ENCODE results near the gene CFAP90. TPM values are rescaled to one million over a fixed set of nuclear protein-coding genes. Genes with fewer than 3 reads are reported as not detected.

The CFAP90 gene
- total and polyA plus RNA-seq, 2 experiments from 2014 or later, result 0.83 TPM; not detected in 1

DNA sequence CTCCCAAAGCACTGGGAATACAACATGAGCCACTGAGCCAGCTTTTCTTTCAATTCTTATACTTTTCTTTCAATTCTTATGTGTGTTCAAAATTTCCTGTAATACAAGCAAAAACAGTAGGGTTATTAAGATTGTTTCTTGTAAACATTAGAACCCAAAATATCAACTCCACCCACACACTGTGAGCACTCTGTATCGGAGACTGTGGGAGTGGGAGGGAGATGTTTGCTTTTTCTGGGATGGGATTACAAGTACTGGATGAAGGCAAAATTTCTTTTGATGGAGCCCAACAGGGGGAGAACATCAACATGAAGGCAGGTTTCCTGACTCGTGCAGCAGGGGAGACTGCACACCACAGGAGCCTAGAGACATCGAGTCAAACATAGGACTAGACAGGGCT, 4.7 kb upstream of the CFAP90 start:
- Histone ChIP-seq H3K9me3 (ENCODE audit: low read depth) (no peaks in the 10 kb centered on the region), H3K4me3 (no peak overlapping the region), H3K27ac (no peak overlapping the region), H3K36me3 (peaks cover 11% of the 10 kb centered on the region), H3K4me1 (ENCODE audit: low read depth) (no peaks in the 10 kb centered on the region), H3K27me3 (no peaks in the 10 kb centered on the region)
- no peak for DNase-seq (ENCODE audit: low read depth in 1 of 2, low spot score in 1 of 2)
- TF ChIP-seq, protein P1, sequence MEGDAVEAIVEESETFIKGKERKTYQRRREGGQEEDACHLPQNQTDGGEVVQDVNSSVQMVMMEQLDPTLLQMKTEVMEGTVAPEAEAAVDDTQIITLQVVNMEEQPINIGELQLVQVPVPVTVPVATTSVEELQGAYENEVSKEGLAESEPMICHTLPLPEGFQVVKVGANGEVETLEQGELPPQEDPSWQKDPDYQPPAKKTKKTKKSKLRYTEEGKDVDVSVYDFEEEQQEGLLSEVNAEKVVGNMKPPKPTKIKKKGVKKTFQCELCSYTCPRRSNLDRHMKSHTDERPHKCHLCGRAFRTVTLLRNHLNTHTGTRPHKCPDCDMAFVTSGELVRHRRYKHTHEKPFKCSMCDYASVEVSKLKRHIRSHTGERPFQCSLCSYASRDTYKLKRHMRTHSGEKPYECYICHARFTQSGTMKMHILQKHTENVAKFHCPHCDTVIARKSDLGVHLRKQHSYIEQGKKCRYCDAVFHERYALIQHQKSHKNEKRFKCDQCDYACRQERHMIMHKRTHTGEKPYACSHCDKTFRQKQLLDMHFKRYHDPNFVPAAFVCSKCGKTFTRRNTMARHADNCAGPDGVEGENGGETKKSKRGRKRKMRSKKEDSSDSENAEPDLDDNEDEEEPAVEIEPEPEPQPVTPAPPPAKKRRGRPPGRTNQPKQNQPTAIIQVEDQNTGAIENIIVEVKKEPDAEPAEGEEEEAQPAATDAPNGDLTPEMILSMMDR (IDR thresholded peaks at IDR 0.05; ENCODE audit: low read depth, low read length), result no peak

DNA sequence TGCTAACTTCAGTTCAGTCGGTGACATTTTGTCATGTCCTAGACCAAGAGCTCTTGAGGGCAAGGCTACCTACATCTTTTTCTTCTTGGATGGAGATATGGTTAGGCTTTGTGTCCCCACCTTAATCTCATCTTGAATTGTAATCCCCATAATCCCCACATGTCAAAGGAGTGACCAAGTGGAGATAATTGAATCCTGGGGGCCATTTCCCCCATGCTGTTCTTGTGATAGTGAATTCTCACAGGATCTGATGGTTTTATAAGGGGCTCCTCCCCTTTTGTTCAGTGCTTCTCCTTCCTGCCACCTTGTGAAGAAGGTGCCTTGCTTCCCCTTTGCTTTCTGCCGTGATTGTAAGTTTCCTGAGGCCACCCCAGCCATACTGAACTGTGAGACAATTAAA, 2.1 kb upstream of the CFAP90 start:
- H3K27ac ChIP-seq, result no peak overlapping the region
- no peak for DNase-seq (ENCODE audit: low read depth in 1 of 2, low spot score in 1 of 2)
- H3K4me1 ChIP-seq (ENCODE audit: low read depth), result no peaks in the 10 kb centered on the region
- no peaks in the 10 kb centered on the region for H3K27me3 ChIP-seq
- no peaks in the 10 kb centered on the region for H3K9me3 ChIP-seq (ENCODE audit: low read depth)
- TF ChIP-seq, protein P1 (IDR thresholded peaks at IDR 0.05; ENCODE audit: low read depth, low read length), result no peak
- no peak overlapping the region for H3K4me3 ChIP-seq
- H3K36me3 ChIP-seq, result no peaks in the 10 kb centered on the region

DNA sequence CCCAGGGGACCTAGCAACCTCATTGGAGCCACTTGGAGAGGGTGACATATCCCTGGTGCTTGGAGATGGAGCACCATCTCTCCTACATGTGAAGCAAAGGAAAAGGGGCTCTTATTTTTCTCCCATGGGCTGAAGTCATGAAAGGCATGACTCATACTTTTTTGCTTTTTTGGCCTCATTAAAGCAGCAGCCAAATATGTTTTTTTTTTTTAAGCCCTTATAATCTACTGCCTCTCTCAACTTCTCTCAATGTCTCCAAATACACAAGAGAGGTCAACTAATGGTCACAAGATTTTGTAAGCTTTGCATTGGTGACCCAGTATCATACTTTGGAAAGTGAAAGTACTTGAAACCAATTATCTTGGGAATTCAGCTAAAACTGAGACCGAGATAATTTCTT, 1.6 kb upstream of the CFAP90 start:
- no peaks in the 10 kb centered on the region for H3K4me1 ChIP-seq (ENCODE audit: low read depth)

DNA sequence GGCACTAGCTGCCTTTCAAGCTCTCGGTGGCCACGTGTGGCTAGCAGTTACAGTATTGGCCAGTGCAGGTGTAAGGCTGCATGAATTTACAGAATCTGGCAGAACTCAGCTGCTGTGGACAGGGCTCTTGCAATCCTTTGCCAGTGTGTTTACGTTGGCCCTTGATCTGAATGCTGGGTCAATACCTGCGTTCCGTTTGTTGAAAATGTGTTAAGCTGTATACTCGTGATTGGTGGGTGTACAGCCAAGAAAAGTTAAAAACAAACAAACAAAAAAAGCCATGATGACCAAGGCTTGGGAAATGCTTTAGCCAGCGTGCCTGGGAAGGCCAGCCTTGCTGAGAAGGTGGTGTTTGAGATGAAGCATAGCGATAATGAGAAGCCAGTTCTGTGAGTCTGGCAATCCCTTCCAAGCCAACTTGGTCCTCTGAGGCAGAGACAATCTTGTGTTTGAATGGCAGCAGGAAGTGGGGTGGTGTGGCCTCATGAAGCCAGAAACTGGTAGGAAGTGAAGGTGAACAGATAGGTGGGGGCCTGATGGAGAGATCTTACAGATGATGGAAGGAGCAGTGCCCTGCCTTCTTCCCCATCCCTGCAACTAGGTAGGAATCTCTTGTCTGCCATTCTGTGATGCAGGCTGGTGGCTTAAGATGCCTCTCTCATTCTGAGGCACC, 820 bp upstream of the CFAP90 start:
- H3K27ac ChIP-seq, result no peak overlapping the region
- no peak overlapping the region for H3K4me3 ChIP-seq
- no peaks in the 10 kb centered on the region for H3K9me3 ChIP-seq (ENCODE audit: low read depth)
- DNase-seq (ENCODE audit: low read depth in 1 of 2, low spot score in 1 of 2), result no peak
- TF ChIP-seq, protein P1 (IDR thresholded peaks at IDR 0.05; ENCODE audit: low read depth, low read length), result no peak
- no peaks in the 10 kb centered on the region for H3K27me3 ChIP-seq
- H3K36me3 ChIP-seq, result no peaks in the 10 kb centered on the region
- H3K4me1 ChIP-seq (ENCODE audit: low read depth), result no peaks in the 10 kb centered on the region

More for the DNA sequence above, 1.6 kb upstream of the CFAP90 start:
- Histone ChIP-seq H3K4me3 (no peak overlapping the region), H3K36me3 (no peaks in the 10 kb centered on the region), H3K9me3 (ENCODE audit: low read depth) (no peaks in the 10 kb centered on the region), H3K27ac (no peak overlapping the region), H3K27me3 (no peaks in the 10 kb centered on the region)
- TF ChIP-seq, protein P1 (IDR thresholded peaks at IDR 0.05; ENCODE audit: low read depth, low read length), result no peak
- DNase-seq (ENCODE audit: low read depth in 1 of 2, low spot score in 1 of 2), result peak in 1 of 2 donors; percentile 68

DNA sequence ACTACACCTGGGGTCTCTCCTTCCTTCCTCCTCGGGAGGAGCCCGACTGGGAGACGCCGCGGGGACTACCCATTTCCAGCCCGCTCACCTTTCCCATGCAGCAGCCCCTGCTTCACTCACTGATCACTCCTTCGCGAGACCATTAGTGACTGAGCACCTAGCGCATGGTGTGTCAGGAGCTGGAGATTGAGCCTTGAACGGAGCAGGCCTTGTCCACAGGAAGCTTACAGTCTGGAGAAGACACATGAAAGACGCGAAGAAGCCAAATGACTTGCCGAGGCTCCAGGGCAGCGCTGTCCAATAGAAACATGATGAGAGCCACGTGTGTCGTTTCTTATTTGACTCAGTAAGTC, 283 bp upstream of the CFAP90 start:
- no peak for DNase-seq (ENCODE audit: low read depth in 1 of 2, low spot score in 1 of 2)
- H3K27me3 ChIP-seq, result no peaks in the 10 kb centered on the region
- no peaks in the 10 kb centered on the region for H3K36me3 ChIP-seq
- H3K4me3 ChIP-seq, result peak overlapping the region; percentile 72
- no peak overlapping the region for H3K27ac ChIP-seq
- TF ChIP-seq, protein P1 (IDR thresholded peaks at IDR 0.05; ENCODE audit: low read depth, low read length), result no peak
- no peaks in the 10 kb centered on the region for H3K4me1 ChIP-seq (ENCODE audit: low read depth)
- H3K9me3 ChIP-seq (ENCODE audit: low read depth), result no peaks in the 10 kb centered on the region

All from cardiac muscle cell (in vitro differentiated cells and primary cell).